GM12874 (cell line): ENCODE data around the gene NECAP2.

Source experiments
- CTCF ChIP-seq: IDR thresholded peaks from 2 replicates; pipeline ENCODE4 v1.5.1; 2011; ENCODE audit warnings: low read depth, mild to moderate bottlenecking, control low read depth, low read length, moderate library complexity; ENCODE audit not compliant: insufficient read depth

Gene NECAP2

GRCh38 chr1:16418823-16419425 lies 21.6 kb upstream of the NECAP2 start:
- TF ChIP-seq CTCF = no peak

GRCh38 chr1:16420424-16421118 lies 20.0 kb upstream of the NECAP2 start:
- TF ChIP-seq CTCF = no peak

- TF ChIP-seq CTCF = no peak
These were observed 19.3 kb upstream of the NECAP2 start for GRCh38 chr1:16421201-16421600.

GRCh38 chr1:16422041-16422440 lies 18.5 kb upstream of the NECAP2 start:
- TF ChIP-seq CTCF = no peak

- TF ChIP-seq CTCF = no peak
These were observed 15.1 kb upstream of the NECAP2 start for GRCh38 chr1:16425125-16426025.

- no peak for TF ChIP-seq CTCF
These were observed 9.9 kb upstream of the NECAP2 start for GRCh38 chr1:16430606-16431005.

- no peak for TF ChIP-seq CTCF
These were observed 7.5 kb upstream of the NECAP2 start for GRCh38 chr1:16433030-16433429.
